HT1080 (cell line): ENCODE measurements around the gene FLII. TPM values are rescaled to one million over a fixed set of nuclear protein-coding genes. Genes with fewer than 3 reads are reported as not detected.

ENCODE experiments used
- DNase-seq: peaks from one replicate; pipeline ENCODE4 v3.0.0-alpha.2; 2015; ENCODE audit warnings: low read depth
- total RNA-seq: library from RNA; depleted of rRNA; stranded (reverse); fragments of >200 nt; shearing (Covaris generic); gene quantifications from 2 replicates; pipeline ENCODE4 v1.2.3, GENCODE V29; 2014

The FLII gene
- total RNA-seq, 1 experiment from 2014 or later: 189 TPM

DNA sequence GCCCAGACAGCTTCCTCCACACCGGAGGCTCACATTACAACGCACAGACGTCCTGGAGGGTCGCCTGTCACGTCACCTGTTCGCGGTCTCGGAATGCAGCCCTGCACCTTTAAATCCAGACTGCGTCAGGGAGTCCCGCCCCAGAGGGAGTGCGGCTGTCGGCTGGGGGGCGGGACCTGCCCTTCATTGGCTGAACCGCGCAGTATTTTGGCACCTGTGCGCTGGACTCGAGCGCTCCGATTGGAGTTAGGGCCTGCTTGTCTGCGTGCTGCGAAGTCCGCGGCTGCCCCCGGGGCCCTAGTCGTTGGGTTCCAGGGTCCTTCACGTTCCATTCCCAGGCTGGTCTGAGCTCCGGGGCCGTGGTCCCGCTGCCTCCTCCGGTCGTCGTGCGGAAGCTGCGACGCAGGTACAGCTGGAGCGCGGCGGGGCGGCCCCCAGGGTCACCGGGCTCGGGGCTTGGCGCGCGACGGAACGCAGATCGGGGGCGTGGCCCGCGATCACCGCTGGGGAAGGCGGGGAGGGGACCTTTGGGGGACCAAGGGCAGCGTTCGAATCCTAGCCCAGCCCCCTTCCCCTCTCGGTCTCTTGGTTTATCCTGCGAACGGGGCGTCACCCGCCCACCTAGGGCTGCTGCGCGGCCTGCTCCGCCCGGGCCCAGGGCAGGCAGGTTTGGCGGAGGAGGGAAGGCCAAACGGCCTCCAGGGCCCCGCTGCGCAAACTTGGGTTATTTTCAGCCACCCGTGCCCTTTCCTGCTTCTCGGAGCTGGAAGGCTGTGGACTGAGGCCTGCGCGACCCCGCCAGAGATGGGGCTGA lies 2.0 kb upstream of the FLII start, which contains the start of gene MIEF2:
MIEF2 (plus strand) TSS at position 331 of the 814 bp plus-strand sequence. CDS start 2,059 bp downstream, outside the sequence.
- DNase-seq: peak; percentile 93

DNA sequence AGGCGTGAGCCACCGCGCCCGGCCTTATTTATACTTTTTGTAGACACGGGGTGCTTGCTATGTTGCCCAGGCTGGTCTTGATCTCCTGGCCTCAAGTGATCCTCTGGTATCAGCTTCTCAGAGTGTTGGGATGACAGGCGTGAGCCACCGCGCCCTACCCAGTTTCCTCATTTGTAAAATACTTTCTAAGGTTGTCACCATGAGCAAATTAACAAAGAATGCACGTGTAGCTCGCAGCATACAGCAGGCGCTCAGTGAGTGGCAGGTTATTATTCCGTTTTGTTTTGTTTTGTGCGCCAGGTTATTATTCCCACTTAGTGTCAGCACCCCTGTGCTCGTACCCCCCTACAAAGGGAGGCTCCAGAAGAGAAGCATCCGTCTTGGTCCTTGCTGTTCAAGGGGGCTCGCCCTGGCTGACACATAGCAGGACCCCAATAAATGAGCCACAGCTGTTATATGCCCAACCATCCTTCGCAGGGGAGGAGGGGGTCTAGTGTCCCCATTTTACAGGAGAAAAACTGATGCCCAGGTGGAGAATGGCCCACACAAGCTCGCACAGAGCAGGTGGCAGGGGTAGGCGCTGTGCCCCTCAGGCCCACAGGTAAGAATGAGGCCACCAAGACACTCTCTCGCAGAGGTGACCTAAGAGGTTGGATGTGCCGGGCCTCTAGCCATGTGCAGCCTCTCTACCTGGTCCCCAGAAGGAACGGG lies 1.2 kb upstream of the FLII start:
- peak; percentile 56 for DNase-seq

DNA sequence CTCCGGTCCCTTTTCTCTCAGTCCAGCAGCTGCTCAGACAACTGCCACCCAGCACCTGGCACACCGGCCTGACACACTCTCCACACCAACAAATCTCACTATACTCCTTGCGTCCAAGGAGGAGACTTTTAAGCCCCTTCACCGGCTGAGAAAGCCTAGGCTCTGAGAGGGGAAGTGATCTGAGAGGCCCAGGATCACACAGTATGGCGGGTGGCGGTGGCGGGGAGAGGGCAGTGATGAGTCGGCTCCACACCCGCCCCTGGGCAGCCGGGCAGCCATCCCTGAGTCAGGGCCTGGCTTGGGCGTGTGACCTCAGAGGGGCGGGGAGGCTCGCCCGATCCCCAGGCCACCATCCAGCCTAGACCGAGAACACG lies 569 bp downstream of the FLII start:
- DNase-seq: peak; percentile 77

DNA sequence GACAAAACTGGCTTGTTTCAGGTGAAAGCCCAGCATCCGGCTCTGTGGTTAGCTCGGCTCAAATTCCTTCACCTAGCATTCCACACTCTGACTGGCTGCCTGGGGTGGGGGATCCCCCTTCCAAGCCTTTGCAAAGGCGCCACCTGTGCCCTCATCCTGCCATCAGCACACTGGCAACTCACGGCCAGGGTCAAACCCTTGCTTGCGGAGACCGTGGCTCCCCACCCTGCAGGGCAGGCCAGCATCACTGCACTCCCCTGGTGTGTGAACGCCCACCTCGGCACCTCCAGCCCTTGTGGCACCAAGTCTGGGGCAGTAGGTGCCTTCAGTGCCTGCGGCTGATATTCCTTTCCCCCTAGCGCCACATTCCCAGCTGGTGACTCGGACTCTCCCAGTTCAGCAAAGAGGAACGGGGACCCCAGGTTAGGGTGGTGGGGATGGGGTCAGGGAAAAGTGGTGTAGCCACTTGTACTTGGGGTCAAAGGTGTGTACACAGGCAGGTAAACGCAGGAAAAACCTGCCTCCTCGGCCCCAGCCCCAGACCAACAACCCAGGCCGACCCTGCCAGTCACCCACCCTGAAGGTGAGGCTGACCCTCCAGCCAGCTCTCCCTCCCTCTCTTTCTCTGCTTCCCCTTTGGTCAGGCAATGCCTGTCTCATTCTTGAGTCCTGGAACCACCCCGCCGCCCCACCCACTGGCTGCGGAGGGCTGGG lies 1.1 kb downstream of the FLII start:
- no peak for DNase-seq

DNA sequence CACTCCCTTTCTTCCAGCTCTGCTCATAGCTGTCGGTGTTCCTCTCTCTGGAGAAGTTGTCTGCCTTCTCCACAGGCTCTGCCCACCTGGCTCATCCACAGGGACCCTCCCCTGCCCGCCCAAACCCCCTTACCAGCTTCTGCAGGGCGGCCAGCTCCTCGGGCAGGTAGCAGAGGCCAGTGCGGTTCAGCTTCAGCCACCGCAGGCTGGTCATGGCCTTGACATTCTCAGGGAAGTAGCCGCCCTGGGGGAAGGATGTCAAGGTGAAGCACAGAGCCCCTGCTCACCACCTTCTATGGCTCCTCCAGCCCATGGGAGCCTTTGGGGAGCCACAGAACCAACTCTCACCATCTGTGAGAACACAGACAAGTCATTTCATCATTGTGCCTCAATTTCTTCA lies 1.8 kb downstream of the FLII start:
- DNase-seq: no peak

DNA sequence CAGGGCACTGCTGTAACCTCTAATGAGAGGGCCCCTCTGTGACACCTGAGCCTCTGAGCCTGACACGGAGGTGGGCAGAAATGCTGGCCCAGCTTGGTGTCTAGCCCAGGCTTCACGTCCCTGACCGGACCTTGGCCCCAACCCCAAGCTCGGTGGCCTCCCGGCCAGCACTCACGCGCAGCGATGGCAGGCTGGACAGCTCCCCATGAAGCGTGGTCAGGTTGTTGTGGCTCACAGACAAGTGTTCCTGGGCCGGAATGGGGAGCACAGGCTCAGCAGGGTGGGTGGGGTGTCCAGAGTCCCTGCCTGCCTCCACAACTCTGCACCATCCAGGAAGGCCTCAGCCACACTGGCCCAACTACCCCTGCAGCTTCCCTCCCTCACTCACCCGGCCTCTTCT lies 2.2 kb downstream of the FLII start:
- DNase-seq: no peak

DNA sequence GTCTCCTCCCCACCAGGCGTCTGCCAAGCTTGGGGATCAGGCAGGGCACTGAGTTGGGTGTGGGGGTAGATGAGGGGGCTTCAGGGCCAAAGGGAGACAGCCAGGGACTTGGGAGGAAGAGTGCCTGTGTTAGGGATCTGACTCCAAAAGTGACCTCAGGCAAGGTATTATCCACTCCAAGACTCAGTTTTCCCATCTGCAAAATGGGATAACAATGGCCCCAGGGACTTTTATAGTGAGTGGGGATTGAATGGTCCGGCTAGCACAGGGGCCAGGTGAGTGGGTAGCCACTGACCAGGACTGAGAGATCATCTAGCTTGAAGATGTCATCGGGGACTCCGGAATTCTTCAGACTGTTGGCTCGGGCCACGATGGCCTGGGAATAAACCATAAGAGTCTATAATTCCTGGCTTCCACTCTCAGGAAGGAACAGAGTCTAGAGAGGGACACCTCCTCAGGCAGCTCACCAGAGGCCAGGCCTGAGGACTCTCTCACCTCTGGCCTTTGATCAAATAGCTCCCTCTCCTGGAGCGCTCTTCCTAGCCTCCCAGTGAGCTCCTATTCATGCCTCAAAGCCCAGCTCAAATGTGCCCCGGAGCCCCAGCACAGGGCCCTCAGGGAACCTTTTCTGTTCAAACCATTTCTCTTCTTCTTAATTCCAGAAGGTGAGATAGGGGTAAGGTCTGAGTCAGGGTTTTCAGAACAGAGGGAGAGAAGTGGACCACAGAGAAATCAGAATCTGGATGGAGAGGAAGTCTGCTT lies 3.5 kb downstream of the FLII start:
- no peak for DNase-seq

DNA sequence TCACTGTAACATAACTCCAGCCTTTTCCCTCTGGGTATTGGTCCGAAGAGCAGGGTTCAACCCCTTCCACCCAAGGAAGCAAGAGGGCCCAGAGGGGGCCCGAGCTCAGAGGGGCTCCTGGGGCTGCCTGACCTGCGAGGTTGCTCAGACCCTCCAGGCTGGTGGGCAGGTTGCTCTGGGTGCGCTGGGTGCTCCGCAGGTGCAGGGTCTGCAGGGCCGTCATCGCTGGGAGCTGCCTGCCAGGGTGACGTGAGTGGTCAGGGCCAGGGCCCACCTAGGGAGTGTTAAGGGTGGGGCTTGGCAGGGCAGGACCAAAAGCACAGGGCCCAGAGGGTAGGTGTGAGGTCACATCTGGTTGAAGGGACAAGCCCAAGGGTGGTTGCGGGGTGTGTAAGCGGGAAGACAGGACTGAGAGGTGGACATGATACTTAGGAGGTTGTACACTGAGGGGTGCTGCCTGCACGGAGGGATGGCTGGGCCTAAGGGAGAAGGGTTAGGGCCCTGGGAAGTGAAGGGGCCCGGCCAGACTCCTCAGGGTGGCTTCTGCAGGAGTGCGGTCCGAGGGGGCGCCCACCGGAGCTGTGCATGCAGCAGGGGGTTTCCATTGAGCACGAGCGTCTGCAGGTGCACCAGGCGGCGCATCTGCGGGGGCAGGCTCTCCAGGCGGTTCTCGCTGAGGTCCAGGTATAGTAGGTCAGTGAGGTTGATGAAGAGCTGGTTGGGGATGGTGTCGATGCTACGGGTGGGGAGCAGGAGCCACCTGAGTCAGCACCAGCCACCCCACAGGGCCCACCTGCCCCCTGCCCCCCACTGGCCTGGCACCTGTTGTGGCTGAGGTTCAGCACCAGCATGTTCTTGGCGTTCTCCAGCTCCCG lies 4.4 kb downstream of the FLII start:
- no peak for DNase-seq

DNA sequence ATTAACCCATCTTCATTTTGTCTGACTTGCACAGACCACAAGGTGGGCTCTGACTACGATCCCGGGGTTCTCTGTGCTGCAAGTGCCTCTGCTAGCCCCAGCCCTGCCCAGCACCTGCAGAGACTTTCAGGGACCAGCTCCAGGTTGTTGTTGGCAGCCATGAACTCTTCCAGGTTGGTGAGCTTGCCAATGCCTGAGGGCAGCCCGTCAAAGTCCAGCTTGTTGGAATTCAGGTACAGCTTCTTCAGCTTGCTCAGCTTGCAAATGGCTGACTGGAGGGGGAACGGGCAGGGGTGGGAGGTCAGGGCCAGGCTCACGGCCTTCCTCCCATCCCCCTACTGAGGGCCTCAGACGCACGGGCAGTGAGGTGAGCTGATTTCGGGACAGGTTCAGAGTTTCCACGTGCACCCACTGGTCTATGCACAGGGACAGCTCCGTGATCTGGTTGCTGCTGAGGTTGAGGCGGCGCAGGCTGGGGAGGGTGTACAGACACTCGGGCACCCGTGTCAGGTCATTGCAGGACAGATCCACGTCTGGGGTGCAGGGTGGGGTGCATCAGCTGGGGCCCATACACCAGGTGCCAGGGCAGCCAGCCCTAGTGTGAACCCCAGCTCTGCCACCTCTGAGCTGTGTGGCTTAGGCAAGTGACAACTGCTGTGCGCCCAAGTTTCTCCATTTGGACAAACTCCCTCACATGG lies 5.2 kb downstream of the FLII start:
- DNase-seq: no peak

DNA sequence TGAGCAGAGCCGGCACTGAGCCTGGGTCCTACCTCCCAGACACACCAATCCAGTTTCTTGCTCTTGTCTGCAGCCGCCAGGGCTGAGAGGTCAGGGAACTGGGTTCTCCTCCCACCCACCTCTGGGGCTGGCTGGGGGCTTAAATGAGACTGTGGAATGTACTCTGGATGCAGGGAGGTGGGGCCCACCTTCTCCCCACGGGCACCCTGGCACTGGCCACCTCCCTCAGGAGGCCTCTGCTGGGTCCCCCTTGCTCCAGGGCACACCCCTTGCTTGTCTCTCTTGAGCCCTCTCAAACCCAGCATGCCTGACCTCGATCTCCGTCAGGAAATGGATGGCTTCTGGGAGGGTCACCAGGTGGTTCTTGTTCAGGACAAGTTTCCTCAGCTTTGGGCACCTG lies 6.4 kb downstream of the FLII start:
- DNase-seq: no peak

DNA sequence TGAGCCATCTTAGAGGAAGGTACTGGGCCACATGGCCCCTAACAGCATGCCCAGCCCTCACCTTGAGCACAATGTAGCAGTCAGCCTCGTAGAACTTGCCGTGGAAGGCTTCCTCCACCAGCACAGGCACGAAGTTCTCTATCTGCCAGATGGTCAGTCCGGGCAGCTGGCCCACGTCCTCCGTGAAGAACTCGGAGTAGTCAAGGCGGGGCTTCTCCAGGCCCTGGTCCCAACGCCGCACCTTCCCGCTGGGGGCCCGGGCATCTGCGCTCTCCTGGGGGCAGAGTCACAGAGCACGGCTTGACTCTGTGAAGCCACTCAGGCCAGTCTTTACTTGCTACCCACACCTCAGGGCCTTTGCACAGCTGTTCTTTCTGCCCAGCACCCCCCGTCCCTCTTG lies 7.3 kb downstream of the FLII start:
- DNase-seq: no peak

DNA sequence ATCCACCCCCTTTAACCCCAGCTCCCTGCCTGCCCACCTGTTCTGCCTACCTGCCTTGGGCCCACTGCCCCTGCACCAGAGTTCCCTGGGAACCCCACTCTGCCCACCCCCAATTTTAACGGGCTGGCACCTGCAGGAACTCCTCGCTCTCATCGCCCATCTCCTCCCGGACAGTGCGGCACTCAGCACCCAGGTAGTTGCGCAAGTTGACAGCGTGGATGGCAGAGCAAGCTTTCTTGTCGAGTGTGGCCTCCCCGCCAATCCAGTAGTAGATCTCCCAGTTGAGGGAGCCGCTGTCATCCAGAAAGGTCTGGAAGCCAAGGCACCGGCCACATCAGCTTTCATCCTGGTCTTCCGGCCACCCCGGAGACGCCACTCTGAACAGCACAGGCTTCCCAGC lies 7.8 kb downstream of the FLII start:
- DNase-seq: no peak

DNA sequence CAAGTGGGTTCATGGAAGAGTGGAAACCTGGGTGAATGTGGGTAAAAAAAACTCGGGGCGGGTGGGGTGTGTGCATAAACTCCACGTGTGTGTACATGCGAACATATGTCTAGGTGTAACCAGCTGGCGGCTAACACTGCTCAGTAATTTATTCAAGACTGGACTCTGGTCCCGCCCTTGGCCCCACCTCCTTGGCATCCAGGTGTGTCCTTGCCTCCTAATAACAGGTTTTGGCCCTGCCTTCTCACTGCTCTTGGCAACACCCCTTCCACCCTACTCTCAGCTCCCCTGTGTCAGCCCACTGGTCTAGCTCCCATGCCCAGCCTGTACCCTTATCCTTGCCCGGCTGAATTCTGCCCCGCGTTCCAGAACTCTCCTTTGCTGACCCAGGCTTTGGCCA lies 8.3 kb downstream of the FLII start:
- DNase-seq: no peak

DNA sequence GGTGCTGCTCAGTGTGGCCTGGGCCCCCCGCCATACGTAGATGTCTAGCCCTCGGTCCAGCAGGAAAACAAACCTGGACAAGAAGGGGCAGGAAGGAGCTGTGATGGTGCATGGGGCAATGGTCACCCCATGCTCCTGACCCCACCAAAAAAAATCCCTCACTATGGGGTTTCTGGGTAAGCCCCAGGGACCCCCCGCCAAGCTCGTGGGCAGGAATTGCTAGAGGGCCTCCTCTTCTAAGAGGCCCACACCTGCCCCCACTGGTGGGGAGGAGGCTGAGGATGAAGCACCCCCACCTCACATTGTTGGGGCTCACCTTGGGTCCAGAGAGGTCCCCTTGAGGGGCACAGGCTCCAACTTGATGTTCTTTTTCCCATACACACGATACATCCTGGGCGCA lies 9.7 kb downstream of the FLII start:
- DNase-seq: no peak

DNA sequence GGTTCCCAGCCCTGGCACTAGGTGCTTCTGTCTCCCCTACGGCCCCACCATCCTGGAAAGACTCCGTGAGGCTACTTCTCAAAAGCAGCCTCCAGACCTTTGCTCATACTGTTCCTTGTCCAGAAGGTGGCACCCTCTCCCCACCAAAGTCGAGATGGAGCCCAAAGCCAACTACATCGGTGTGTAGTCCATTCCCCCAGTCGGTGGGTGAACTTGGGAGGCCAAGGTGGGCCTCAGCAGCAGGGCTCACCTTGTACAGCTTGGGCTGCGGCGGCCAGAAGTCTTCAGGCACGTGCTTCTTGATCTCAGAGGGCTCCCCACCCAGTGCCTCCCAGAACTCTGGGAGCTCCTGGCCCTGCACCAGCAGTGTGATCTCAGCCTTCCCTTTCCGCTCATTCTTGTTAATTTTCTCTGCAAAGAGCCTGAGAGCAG lies 10.2 kb downstream of the FLII start:
- peak; percentile 59 for DNase-seq

DNA sequence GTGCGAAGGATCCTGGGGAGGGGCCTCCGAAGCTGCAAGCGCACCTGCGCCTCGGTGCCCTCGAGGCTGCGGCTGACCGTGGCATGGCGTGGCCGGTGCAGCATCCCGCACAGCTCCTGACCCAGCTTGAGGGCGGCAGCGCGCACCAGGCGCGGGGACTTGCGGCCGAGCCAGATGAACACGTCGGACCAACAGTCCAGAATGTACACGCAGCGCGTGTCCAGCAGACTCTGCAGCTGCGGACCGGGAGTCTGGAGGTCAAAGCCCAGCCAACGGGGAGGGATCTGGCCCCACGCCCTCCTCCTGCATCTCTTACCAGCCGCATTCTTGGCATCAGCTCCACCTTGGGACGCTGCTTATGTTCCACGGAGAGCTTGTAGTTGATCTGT lies 10.9 kb downstream of the FLII start:
- no peak for DNase-seq

DNA sequence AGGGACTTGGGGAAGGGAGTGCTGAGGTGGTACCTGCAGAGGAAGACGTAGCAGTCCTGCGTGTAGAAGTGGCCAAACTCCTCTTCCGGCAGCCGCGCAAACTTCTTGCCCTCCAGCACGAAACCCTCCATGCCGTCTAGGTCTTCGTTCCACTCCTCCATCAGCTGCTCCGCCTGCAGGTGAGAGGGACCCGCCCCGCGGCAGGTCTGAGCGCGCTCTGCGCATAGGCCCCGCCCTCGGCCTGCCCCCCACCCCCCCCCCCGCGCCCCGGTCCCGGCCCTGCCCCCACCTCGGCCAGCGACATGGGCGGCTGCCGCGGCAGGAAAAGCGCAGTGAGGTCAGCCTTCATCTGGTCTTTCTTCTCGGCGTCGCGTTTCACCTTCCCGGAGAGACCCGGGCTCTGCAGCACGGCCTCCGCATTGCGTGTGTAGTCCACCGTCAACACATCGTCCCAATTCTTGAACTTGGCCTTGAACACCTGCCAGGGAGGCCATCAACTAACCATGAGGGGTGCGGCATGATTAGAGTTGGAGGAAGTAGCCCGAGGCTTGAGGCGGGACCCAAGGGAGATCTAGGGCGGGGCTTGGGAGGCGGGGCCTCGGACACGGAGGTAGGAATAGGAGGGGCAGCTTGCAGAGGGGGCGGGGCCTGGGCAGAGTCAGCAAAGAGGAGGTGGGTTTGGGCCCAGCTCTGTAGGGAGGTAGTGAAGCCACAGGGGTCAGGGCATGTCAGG lies 11.5 kb downstream of the FLII start:
- no peak for DNase-seq

DNA sequence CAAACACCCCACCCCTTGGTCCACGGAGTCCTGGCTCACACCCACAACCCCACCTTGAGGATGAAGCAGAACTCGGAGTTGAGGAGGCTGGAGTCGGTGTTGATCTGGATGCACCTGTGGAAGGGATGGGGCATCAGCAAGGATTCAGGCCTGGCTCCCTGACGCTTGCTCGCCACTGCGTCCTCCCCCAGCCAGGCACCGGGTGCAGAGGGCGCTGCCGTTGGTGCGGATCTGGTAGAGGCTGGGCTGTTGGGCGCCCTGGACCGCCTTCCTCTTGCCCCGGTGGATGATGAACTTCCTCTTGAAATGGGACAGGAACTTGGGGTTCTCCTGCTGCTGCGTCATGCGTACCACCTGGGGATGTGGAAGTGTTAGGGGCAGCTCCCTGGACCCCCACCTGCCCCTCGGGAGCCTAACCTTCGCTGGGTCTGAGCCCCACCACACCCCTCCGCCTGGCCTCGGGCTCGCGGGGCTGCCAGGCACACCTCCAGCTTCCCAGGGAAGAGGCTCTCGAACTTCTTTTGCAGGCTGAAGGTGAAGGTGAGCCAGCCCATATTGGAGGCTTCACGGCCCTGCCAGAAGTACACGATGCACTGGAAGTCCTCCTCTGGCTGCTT lies 12.3 kb downstream of the FLII start:
- no peak for DNase-seq
